Ascending aorta (tissue), 2 donors: ENCODE data around the gene SH2D3A. TPM values are rescaled to one million over a fixed set of nuclear protein-coding genes. Genes with fewer than 3 reads are reported as not detected.
A peak's percentile ranks its signal among the peaks of the same experiment; 100 is the strongest.

Source experiments
- DNase-seq, 2 donors: peaks; one replicate each; pipeline ENCODE4 v3.0.0-alpha.2; 2019; ENCODE audit warnings: low spot score in 2 of 2
- H3K27ac ChIP-seq, 2 donors: fragments of 200-600 bp; sonication (generic); one replicate each; pipeline ENCODE4 v1.5.1; 2016 to 2017; ENCODE audit warnings: mild to moderate bottlenecking in 1 of 2
- H3K27me3 ChIP-seq: fragments of 200-600 bp; sonication (generic); one replicate; pipeline ENCODE4 v1.5.1; 2017
- H3K36me3 ChIP-seq, 2 donors: fragments of 200-600 bp; sonication (generic); one replicate each; pipeline ENCODE4 v1.5.1; 2016
- H3K4me1 ChIP-seq, 2 donors: fragments of 200-600 bp; sonication (generic); one replicate each; pipeline ENCODE4 v1.5.1; 2016 to 2017; ENCODE audit warnings: mild to moderate bottlenecking in 1 of 2
- H3K4me3 ChIP-seq, 2 donors: fragments of 200-600 bp; sonication (generic); one replicate each; pipeline ENCODE4 v1.5.1; 2016 to 2017; ENCODE audit warnings: mild to moderate bottlenecking in 1 of 2
- H3K9me3 ChIP-seq, 2 donors: fragments of 200-600 bp; sonication (generic); one replicate each; pipeline ENCODE4 v1.5.1; 2016
- intact Hi-C: fragments of 100-400 bp; cut with DNase I; formaldehyde crosslinking; loops from one replicate; pipeline ENCODE4 v1.15.1; 2023
- total RNA-seq: library from RNA; depleted of rRNA; stranded (reverse); fragments of >200 nt; gene quantifications from one replicate; pipeline ENCODE4 v1.1.0, GENCODE V29; 2016
- TF ChIP-seq, protein P1 (sequence below), 3 experiments: fragments of 200-600 bp in 2 of 3; fragments of 450-650 bp in 1 of 3; sonication (generic) in 2 of 3; IDR thresholded peaks; one replicate each; pipeline ENCODE4 v1.5.1; 2016 to 2019; ENCODE audit warnings: antibody characterized with exemption in 3 of 3, mild to moderate bottlenecking in 1 of 3, moderate library complexity in 1 of 3

Gene SH2D3A
- total RNA-seq, 1 donor from 2014 or later = not detected

DNA sequence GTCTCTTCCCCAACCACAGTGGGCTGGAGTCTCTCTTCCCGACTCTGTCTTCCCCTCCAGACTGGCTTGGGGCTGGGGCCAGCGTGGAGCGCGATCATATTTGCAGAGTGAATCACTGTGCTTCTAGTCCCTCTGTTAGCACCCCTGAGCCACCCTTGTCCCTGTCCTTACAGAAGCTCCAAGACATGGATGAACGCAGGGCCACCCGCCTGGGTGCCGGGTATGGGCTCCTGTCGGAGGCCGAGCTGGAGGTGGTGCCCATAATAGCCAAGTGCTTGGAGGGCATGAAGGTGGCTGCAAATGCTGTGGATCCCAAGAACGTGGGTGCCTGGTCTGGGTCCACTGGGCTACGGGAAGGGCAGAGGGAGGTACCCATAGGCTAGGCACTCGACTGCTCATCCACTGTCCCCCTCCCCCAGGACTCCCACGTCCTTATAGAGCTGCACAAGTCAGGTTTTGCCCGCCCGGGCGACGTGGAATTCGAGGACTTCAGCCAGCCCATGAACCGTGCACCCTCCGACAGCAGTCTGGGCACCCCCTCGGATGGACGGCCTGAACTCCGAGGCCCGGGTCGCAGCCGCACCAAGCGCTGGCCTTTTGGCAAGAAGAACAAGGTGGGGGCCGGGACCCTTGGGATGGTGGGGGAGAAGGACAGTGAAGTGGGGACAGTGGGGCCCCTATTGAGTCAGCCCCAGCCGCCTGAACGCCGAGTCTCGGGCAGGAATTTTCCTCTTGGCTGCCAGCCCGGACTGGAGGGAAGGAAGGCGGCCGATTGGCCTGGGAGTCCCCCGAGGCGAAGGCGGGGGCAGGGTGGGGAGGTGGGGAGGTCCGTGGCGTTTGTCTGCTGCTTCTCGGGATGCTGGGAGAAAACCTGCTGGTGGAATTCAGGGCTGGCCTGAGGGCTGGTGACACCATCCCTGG lies 22.6 kb downstream of the SH2D3A start:
- intact Hi-C loops = loop anchor here (5.0 to 10.0 kb wide), 3 partner anchors 453 to 1080 kb away; partner anchors contain the start of genes NDUFA11 and VMAC
- Histone ChIP-seq H3K4me3 (peak overlapping the region in 1 of 2 donors; percentile 31), H3K36me3 (peaks cover 39 to 54% of the 10 kb centered on the region in 2 donors), H3K27me3 (no peaks in the 10 kb centered on the region), H3K4me1 (peaks cover 5 to 33% of the 10 kb centered on the region in 2 donors), H3K27ac (peak overlapping the region; percentile 84 to 86), H3K9me3 (no peaks in the 10 kb centered on the region)
- TF ChIP-seq, protein P1, sequence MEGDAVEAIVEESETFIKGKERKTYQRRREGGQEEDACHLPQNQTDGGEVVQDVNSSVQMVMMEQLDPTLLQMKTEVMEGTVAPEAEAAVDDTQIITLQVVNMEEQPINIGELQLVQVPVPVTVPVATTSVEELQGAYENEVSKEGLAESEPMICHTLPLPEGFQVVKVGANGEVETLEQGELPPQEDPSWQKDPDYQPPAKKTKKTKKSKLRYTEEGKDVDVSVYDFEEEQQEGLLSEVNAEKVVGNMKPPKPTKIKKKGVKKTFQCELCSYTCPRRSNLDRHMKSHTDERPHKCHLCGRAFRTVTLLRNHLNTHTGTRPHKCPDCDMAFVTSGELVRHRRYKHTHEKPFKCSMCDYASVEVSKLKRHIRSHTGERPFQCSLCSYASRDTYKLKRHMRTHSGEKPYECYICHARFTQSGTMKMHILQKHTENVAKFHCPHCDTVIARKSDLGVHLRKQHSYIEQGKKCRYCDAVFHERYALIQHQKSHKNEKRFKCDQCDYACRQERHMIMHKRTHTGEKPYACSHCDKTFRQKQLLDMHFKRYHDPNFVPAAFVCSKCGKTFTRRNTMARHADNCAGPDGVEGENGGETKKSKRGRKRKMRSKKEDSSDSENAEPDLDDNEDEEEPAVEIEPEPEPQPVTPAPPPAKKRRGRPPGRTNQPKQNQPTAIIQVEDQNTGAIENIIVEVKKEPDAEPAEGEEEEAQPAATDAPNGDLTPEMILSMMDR (IDR thresholded peaks at IDR 0.05) = no peak
- peak; percentile 52 to 90 for DNase-seq

- peaks cover 5 to 36% of the 10 kb centered on the region in 2 donors for H3K4me1 ChIP-seq
- TF ChIP-seq, protein P1 (IDR thresholded peaks at IDR 0.05) = no peak
- peaks cover 31 to 46% of the 10 kb centered on the region in 2 donors for H3K36me3 ChIP-seq
- no peaks in the 10 kb centered on the region for H3K27me3 ChIP-seq
- intact Hi-C loops = loop anchor here (5.0 to 10.0 kb wide), 3 partner anchors 453 to 1081 kb away; partner anchors contain the start of genes NDUFA11 and VMAC
- H3K4me3 ChIP-seq = peak overlapping the region in 1 of 2 donors; percentile 31
- peak overlapping the region; percentile 84 to 86 for H3K27ac ChIP-seq
- DNase-seq = no peak
- no peaks in the 10 kb centered on the region for H3K9me3 ChIP-seq
Observed at GRCh38 chr19:6743714-6744380, 23.4 kb downstream of the SH2D3A start.

DNA sequence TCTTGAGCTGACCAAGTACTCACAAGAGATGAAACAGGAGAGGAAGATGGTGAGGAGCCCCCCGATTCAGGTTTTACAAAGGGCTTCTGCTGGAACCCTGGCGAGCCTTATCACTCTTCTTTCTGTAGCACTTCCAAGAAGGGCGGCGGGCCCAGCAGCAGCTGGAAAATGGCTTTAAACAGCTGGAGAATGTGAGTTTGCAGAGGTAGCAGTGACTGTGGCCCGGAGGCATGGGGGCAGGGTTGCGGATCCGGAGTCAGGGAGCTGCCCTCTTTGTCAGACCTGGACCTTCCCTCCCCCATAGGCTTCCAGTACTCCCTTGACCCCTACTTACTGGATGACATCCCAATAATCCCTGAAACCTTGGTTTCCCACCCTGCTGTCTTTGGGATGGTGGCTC lies 24.2 kb downstream of the SH2D3A start:
- Histone ChIP-seq H3K9me3 (no peaks in the 10 kb centered on the region), H3K27me3 (no peaks in the 10 kb centered on the region), H3K27ac (peak overlapping the region; percentile 84 to 86), H3K4me3 (no peak overlapping the region), H3K36me3 (peaks cover 26 to 38% of the 10 kb centered on the region in 2 donors), H3K4me1 (peaks cover 6 to 44% of the 10 kb centered on the region in 2 donors)
- intact Hi-C loops = loop anchor here (5.0 to 10.0 kb wide), 3 partner anchors 454 to 1082 kb away; partner anchors contain the start of genes NDUFA11 and VMAC
- DNase-seq = no peak
- TF ChIP-seq, protein P1 (IDR thresholded peaks at IDR 0.05) = no peak

DNA sequence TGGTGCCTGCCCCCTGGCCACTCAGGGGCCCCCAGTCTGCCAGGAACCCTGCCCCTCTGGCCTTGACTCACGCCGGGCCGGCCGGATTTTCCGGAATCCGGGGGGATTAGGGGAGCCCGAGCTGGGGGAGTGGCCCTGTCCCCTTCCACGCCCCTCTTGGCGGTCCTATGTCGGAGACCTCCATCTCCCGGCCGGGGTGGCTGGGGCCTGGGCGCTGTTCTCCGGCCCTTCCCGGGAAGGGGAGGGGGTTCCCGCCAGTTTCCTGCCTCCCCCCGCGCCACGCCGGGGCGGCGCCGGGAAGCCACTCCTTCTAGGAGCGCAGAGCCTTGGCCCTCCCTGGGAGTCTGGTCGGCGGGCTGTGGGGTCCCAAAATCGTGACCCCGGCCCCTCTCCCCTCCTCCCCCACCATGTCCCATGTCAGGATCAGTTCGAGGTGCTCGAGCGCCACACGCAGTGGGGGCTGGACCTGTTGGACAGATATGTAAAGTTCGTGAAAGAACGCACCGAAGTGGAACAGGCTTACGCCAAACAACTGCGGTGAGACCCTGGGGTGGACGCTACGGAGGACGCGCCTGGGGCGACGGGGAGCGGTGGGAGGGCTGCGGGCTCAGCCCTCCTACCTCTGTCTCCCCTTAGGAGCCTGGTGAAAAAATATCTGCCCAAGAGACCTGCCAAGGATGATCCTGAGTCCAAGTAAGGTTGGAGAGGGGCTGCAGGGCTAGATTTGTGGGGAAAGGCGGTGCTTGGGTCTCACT lies 26.5 kb downstream of the SH2D3A start:
- peak in 1 of 2 donors; percentile 80 for DNase-seq
- Histone ChIP-seq H3K27ac (peak overlapping the region; percentile 87 to 93), H3K4me3 (peak overlapping the region; percentile 65 to 74), H3K36me3 (peaks cover 7 to 15% of the 10 kb centered on the region in 2 donors), H3K9me3 (no peaks in the 10 kb centered on the region), H3K4me1 (peaks cover 8 to 52% of the 10 kb centered on the region in 2 donors), H3K27me3 (no peaks in the 10 kb centered on the region)
- TF ChIP-seq, protein P1 (IDR thresholded peaks at IDR 0.05) = no peak
- intact Hi-C loops = loop anchor here (5.0 to 10.0 kb wide), 3 partner anchors 457 to 1084 kb away; partner anchors contain the start of genes NDUFA11 and VMAC
